HG03521 (cell line): Measurements from ENCODE around the gene CHD1L.
"Not testable (repeated sequence)": the region's sequence is repeated elsewhere in the genome, so short reads cannot be mapped to it uniquely, and the experiment has no call there.

Experiments
- ATAC-seq: cut with Tn5 transposase; IDR thresholded peaks from one replicate; pipeline ENCODE4 v1.9.1; 2021; ENCODE audit warnings: mild to moderate bottlenecking, moderate library complexity; ENCODE audit not compliant: unreplicated experiment

The CHD1L gene

DNA sequence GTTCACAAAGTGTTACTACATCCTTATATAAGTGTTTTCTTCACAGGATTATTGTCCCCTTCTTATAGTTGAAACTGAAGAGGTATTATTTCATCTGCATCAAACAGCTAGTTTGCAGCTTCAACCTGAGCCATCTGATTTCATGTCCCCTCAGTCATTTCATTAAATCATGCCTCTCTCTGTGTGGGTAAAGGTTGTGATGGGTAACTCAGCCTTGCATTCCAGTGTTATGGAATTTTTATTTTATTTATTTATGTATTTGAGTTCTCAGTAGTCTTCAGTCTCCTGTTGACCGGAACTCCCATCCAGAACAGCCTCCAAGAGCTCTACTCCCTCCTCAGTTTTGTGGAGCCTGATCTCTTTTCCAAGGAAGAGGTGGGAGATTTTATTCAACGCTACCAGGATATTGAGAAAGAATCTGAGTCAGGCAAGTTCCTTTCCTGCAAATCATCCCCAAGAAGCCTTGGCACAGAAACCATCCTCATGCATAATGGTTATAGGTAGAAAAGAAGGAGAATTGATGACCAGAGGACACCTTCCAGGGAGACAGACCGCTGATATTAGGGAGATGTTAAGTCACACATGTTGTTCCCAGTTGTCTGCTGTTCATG, 21.8 kb downstream of the CHD1L start:
- ATAC-seq: no peak

- ATAC-seq: no peak
Measured at GRCh38 chr1:147266381-147266780, 23.9 kb downstream of the CHD1L start.

GRCh38 chr1:147267711-147268110, 25.2 kb downstream of the CHD1L start:
- no peak for ATAC-seq

GRCh38 chr1:147270721-147271120, 28.2 kb downstream of the CHD1L start:
- ATAC-seq: no peak

DNA sequence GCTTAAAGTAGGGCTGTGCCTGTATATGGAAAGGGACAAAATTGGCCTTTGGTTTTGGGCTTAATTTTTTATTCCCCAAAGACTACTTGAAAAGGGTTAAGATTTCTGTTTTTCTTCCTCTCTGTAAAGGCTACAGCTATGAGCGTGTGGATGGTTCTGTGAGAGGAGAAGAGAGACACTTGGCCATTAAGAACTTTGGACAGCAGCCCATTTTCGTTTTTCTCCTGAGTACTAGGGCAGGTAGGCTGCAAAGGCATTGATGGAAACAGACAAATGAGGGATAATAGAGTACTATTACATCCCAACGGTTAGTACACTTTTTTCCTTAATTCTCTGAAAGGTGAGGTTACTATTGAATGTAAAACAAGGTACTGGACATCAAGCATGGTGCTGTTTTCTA, 29.6 kb downstream of the CHD1L start:
- ATAC-seq: no peak

- no peak for ATAC-seq
Measured at GRCh38 chr1:147273409-147274336, 31.2 kb downstream of the CHD1L start.

- ATAC-seq: no peak
Measured at GRCh38 chr1:147281950-147282349, 39.5 kb downstream of the CHD1L start.

DNA sequence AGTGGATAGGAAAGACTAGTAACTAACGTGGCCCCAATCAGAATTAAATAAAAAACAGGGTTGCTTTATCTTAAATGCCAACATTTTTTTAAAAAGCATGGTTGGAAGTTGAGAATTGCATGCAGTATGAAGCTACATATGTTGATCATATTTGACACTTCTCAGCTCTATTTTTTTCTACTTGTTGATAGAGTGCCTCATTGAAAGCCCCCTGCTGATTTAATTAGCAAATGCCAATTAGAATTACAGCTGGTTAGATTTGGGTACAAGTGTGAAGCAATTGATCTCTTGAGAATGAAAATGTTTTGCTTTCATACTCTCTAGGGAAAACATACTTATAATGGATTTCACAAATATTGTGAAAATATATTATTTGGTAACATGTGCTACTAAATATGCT, 40.5 kb downstream of the CHD1L start:
- ATAC-seq: no peak

GRCh38 chr1:147287133-147287865, 44.8 kb downstream of the CHD1L start:
- no peak for ATAC-seq

GRCh38 chr1:147292012-147292411, 49.5 kb downstream of the CHD1L start:
- no peak for ATAC-seq

GRCh38 chr1:147292631-147293251, 50.3 kb downstream of the CHD1L start:
- ATAC-seq: no peak

- ATAC-seq: no peak
Measured at GRCh38 chr1:147297438-147297837, 55.0 kb downstream of the CHD1L start.

GRCh38 chr1:147305803-147306202, 63.3 kb downstream of the CHD1L start:
- not testable (repeated sequence) for ATAC-seq

DNA sequence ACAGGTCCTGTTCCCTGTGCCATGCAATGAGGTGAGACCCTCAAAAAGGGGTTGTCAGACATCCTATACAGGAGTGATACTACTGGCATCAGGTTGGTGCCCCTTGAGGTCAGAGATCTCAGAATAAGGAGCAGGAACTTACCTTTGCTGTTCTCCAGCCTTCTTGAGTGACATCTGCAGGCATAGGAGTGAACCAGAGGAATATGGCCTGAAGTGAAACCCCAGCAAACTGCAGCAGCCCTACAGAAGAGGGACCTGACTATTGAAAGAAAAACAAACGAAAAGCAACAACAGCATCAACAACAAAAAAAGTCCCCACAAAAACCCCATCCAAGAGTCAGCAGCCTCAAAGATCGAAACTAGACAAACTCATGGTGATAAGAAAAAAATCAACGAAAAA, 74.5 kb downstream of the CHD1L start:
- no peak for ATAC-seq

DNA sequence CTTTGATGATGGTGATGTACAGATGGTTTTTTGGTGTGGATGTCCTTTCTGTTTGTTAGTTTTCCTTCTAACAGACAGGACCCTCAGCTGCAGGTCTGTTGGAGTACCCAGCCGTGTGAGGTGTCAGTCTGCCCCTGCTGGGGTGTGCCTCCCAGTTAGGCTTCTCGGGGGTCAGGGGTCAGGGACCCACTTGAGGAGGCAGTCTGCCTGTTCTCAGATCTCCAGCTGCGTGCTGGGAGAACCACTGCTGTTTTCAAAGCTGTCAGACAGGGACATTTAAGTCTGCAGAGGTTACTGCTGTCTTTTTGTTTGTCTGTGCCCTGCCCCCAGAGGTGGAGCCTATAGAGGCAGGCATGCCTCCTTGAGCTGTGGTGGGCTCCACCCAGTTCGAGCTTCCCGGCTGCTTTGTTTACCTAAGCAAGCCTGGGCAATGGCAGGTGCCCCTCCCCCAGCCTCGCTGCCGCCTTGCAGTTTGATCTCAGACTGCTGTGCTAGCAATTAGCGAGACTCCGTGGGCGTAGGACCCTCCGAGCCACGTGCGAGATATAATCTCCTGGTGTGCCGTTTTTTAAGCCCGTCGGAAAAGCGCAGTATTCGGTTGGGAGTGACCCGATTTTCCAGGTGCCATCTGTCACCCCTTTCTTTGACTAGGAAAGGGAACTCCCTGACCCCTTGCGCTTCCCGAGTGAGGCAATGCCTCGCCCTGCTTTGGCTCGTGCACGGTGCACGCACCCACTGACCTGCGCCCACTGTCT, 84.6 kb downstream of the CHD1L start:
- ATAC-seq: not testable (repeated sequence)

DNA sequence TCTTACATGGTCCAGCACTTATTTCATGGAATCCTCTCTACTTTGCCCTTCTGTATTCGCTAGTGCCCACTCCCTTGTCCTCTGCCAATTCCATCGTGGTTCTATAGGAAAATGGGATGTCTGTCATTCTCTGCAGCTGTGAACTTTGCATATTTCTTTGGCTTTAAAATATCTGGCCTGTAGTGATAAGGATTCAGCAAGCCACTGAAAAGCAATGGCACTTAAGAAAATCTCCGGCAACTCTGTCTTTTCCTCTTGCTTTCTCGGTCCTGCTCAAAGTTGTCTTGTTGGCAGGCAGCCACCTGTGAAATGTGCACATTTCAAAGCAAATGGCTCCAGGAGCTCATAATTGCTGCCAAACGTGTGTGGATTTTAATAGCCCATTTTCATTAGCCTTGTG, 91.8 kb downstream of the CHD1L start:
- ATAC-seq: no peak

GRCh38 chr1:147336291-147336690, 93.8 kb downstream of the CHD1L start:
- ATAC-seq: no peak

DNA sequence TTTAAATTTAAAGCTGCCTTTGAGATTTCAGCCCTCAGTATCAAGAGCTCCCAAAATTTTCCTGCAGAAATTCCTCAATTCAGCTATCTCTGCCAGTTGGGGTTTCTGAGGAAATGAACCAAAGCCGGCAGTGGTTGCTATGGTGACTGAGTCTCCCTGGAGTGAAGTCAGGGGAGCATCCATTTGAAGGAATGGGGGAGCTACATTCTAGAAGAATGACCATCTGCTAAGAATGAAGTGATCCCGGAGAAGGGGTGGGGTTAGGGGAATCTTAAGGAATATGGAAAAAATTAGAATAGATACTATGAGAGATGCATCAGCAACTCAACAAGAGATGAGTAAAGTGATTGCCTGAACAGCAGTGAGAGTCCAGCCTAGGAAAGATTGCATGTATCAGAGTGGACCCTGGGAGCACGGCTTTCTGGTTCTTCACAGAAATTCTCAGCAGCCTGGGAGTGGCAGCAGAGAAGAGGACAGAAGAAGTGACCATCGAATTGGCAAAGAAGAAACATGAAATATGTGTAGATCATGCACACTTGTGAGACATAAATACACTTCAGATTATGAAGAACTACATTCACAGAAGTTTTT, 94.7 kb downstream of the CHD1L start:
- no peak for ATAC-seq

- no peak for ATAC-seq
Measured at GRCh38 chr1:147338571-147338970, 96.1 kb downstream of the CHD1L start.

DNA sequence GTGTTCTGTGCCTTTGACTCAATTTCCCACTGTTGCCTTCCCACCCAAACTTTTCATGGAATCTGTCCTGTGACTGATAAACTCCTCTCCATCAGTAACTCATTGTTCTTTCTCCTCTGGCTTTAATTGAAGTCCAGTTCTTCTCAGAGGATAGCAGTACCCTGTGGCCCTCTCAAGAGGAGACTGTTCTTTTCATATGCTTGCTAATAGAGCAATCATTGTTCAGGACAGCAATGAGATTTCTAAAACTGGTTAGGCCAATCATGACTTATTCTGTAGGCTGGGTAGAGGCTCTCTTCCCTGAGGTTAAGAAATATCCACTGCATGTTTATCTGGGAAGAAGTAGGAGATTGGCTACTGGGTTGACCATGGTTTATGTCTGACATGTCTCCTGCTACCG, 98.8 kb downstream of the CHD1L start:
- ATAC-seq: no peak
